H1 (cell line): ENCODE results near the gene CDH12. TPM values are rescaled to one million over a fixed set of nuclear protein-coding genes. Genes with fewer than 3 reads are reported as not detected.

Source experiments
- CTCF ChIA-PET: fragments of 300-600 bp; sonication (Branson Sonifier 250); formaldehyde crosslinking; loops from one replicate; lab custom pipeline; 2021; ENCODE audit not compliant: partially characterized antibody; lab: Charles Lee
- POLR2A ChIA-PET: fragments of 300-600 bp; sonication (Branson Sonifier 250); formaldehyde crosslinking; loops from one replicate; lab custom pipeline; 2021; ENCODE audit warnings: inconsistent platforms; ENCODE audit not compliant: partially characterized antibody; lab: Charles Lee
- DNase-seq, 2 experiments: peaks; one replicate each; pipeline versions ENCODE4 v3.0.0 to v3.0.0-alpha.2; 2010 to 2022; ENCODE audit warnings: low spot score in 2 of 2, low read depth in 1 of 2, mixed read lengths in 1 of 2
- FAIRE-seq: peaks from 2 replicates; lab custom pipeline; 2011; peaks lifted over from hg19 to GRCh38; lab: Jason Lieb, UNC
- H2AFZ ChIP-seq: 2 replicates; pipeline ENCODE4 v1.8.1; 2012; ENCODE audit warnings: low read length, inconsistent platforms
- H2AK5ac ChIP-seq: 2 replicates; pipeline ENCODE4 v1.6.1; 2013; ENCODE audit warnings: low read depth, low read length
- H2BK120ac ChIP-seq: replicated peaks from 2 replicates; pipeline ENCODE3; 2013; ENCODE audit warnings: low read depth, low read length, inconsistent platforms
- H2BK12ac ChIP-seq: 2 replicates; pipeline ENCODE4 v1.6.1; 2013; ENCODE audit warnings: low read depth, low read length
- H2BK15ac ChIP-seq: 2 replicates; pipeline ENCODE4 v1.6.1; 2013; ENCODE audit warnings: low read length
- H2BK20ac ChIP-seq: 2 replicates; pipeline ENCODE4 v1.6.1; 2013; ENCODE audit warnings: low read length
- H2BK5ac ChIP-seq: 2 replicates; pipeline ENCODE4 v1.6.1; 2013; ENCODE audit warnings: low read depth, low read length
- H3K14ac ChIP-seq: 2 replicates; pipeline ENCODE4 v1.6.1; 2013; ENCODE audit warnings: inconsistent platforms; ENCODE audit not compliant: insufficient read length
- H3K18ac ChIP-seq: 2 replicates; pipeline ENCODE4 v1.6.1; 2013; ENCODE audit warnings: low read length; ENCODE audit errors: extremely low read depth
- H3K23ac ChIP-seq: 2 replicates; pipeline ENCODE4 v1.6.1; 2013; ENCODE audit warnings: inconsistent platforms; ENCODE audit not compliant: insufficient read length
- H3K23me2 ChIP-seq: 2 replicates; pipeline ENCODE4 v1.6.1; 2013; ENCODE audit warnings: low read depth, low read length
- H3K27ac ChIP-seq: 2 replicates; pipeline ENCODE4 v1.6.1; 2011; ENCODE audit warnings: low read depth, low read length, inconsistent platforms
- H3K27me3 ChIP-seq, 4 experiments: replicated peaks in 1 of 4; 1 replicate in 1 of 4; 2 replicates in 3 of 4; pipeline versions ENCODE4 v1.6.1 to v1.8.1; 2011 to 2013; ENCODE audit warnings: low read length in 3 of 4, mild to moderate bottlenecking in 3 of 4, inconsistent platforms in 2 of 4, mixed read lengths in 2 of 4, moderate library complexity in 1 of 4; ENCODE audit not compliant: control insufficient read depth in 3 of 4, insufficient read depth in 3 of 4; ENCODE audit errors: extremely low read depth in 1 of 4
- H3K36me3 ChIP-seq, 4 experiments: 2 replicates each; pipeline versions ENCODE4 v1.6.1 to v1.8.1; 2011 to 2013; ENCODE audit warnings: mild to moderate bottlenecking in 4 of 4, low read length in 3 of 4, moderate library complexity in 2 of 4, control low read depth in 1 of 4, inconsistent platforms in 1 of 4; ENCODE audit not compliant: insufficient read depth in 4 of 4, control insufficient read depth in 2 of 4
- H3K4ac ChIP-seq: replicated peaks from 2 replicates; pipeline ENCODE3; 2013; ENCODE audit warnings: low read length, low read depth, mixed read lengths, inconsistent platforms; ENCODE audit not compliant: insufficient read length
- H3K4me1 ChIP-seq, 4 experiments: replicated peaks in 1 of 4; 1 replicate in 1 of 4; 2 replicates in 3 of 4; pipeline versions ENCODE4 v1.6.1 to v1.8.1; 2011 to 2013; ENCODE audit warnings: low read length in 3 of 4, inconsistent platforms in 2 of 4, mixed read lengths in 1 of 4; ENCODE audit not compliant: insufficient read depth in 4 of 4, control insufficient read depth in 3 of 4
- H3K4me2 ChIP-seq, 2 experiments: 2 replicates each; pipeline versions ENCODE4 v1.6.1 to v1.8.1; 2011 to 2013; ENCODE audit warnings: low read depth in 2 of 2, low read length in 2 of 2, control low read depth in 1 of 2, inconsistent platforms in 1 of 2, mild to moderate bottlenecking in 1 of 2; ENCODE audit not compliant: insufficient read depth in 1 of 2
- H3K4me3 ChIP-seq, 4 experiments: fragments of 200-600, 300-600 bp in 1 of 4; sonication (generic), shearing (Covaris generic), sonication (Bioruptor Twin) in 1 of 4; 2 replicates each; pipeline versions ENCODE4 v1.5.1 to v1.8.1; 2011 to 2016; ENCODE audit warnings: low read length in 4 of 4, low read depth in 3 of 4, control low read depth in 2 of 4, inconsistent platforms in 2 of 4, mild to moderate bottlenecking in 2 of 4, mixed read lengths in 1 of 4, moderate library complexity in 1 of 4; ENCODE audit not compliant: insufficient read depth in 2 of 4; ENCODE audit errors: extremely low read depth in 1 of 4
- H3K56ac ChIP-seq: replicated peaks from 2 replicates; pipeline ENCODE3; 2013; ENCODE audit warnings: low read depth, mild to moderate bottlenecking, mixed read lengths, low read length, inconsistent platforms; ENCODE audit not compliant: insufficient read length
- H3K79me1 ChIP-seq: 2 replicates; pipeline ENCODE4 v1.6.1; 2013; ENCODE audit warnings: low read depth, low read length, control low read depth
- H3K79me2 ChIP-seq, 2 experiments: 2 replicates each; pipeline versions ENCODE4 v1.6.1 to v1.8.1; 2012 to 2013; ENCODE audit warnings: low read length in 2 of 2, mild to moderate bottlenecking in 2 of 2, inconsistent platforms in 1 of 2; ENCODE audit not compliant: insufficient read depth in 2 of 2, control insufficient read depth in 1 of 2
- H3K9ac ChIP-seq, 4 experiments: replicated peaks in 1 of 4; 1 replicate in 1 of 4; 2 replicates in 3 of 4; pipeline versions ENCODE4 v1.6.1 to v1.8.1; 2011 to 2013; ENCODE audit warnings: low read depth in 3 of 4, low read length in 3 of 4, control low read depth in 2 of 4, mild to moderate bottlenecking in 2 of 4, moderate library complexity in 2 of 4, inconsistent platforms in 1 of 4; ENCODE audit errors: extremely low read depth in 1 of 4
- H3K9me3 ChIP-seq, 2 experiments: 2 replicates each; pipeline versions ENCODE4 v1.6.1 to v1.8.1; 2012 to 2013; ENCODE audit warnings: mild to moderate bottlenecking in 2 of 2, moderate library complexity in 2 of 2, control low read depth in 1 of 2, inconsistent platforms in 1 of 2, low read depth in 1 of 2, low read length in 1 of 2, mixed read lengths in 1 of 2; ENCODE audit not compliant: insufficient read depth in 2 of 2
- H4K20me1 ChIP-seq, 2 experiments: replicated peaks in 1 of 2; 2 replicates each; pipeline versions ENCODE3 to v1.8.1; 2011 to 2013; ENCODE audit warnings: inconsistent platforms in 2 of 2, low read length in 2 of 2, mild to moderate bottlenecking in 1 of 2; ENCODE audit not compliant: insufficient read depth in 2 of 2, control insufficient read depth in 1 of 2
- H4K5ac ChIP-seq: 2 replicates; pipeline ENCODE4 v1.6.1; 2013; ENCODE audit warnings: low read length, low read depth, mixed read lengths, inconsistent platforms; ENCODE audit not compliant: insufficient read length
- H4K8ac ChIP-seq: 2 replicates; pipeline ENCODE4 v1.8.0; 2013; ENCODE audit warnings: mild to moderate bottlenecking, moderate library complexity, low read length, inconsistent platforms; ENCODE audit not compliant: insufficient read depth; ENCODE audit errors: extremely low read depth
- H4K91ac ChIP-seq: replicated peaks from 2 replicates; pipeline ENCODE3; 2013; ENCODE audit warnings: low read length, mixed read lengths, inconsistent platforms; ENCODE audit not compliant: insufficient read length
- BACH1 ChIP-seq: IDR thresholded peaks from 2 replicates; pipeline ENCODE4 v1.6.1; 2012; ENCODE audit warnings: low read length, improper control_type of control experiment
- BCL11A ChIP-seq, 2 experiments: IDR thresholded peaks; one replicate each; pipeline ENCODE4 v1.6.1; 2011; ENCODE audit warnings: low read depth in 2 of 2, low read length in 2 of 2, mild to moderate bottlenecking in 2 of 2
- FOSL1 ChIP-seq: IDR thresholded peaks from 2 replicates; pipeline ENCODE4 v1.6.1; 2011; ENCODE audit warnings: mild to moderate bottlenecking, low read depth, low read length, moderate library complexity; ENCODE audit not compliant: insufficient read depth
- HDAC6 ChIP-seq: IDR thresholded peaks from one replicate; pipeline ENCODE4 v1.7.1; 2012; ENCODE audit warnings: low read depth, mild to moderate bottlenecking, inconsistent platforms, low read length, moderate library complexity
- KDM5A ChIP-seq: fragments of 200-600 bp; IDR thresholded peaks from 2 replicates; pipeline ENCODE4 v1.7.1; 2012; ENCODE audit warnings: mild to moderate bottlenecking, low read length, inconsistent platforms, mixed read lengths
- SP4 ChIP-seq: IDR thresholded peaks from 2 replicates; pipeline ENCODE4 v1.6.1; 2012; ENCODE audit warnings: low read length, inconsistent platforms
- whole genome bisulfite sequencing, 2 experiments: shearing (Covaris generic) in 1 of 2; methylation state at CpG; one replicate each; pipeline versions ENCODE4 v1.1.6 to v1.1.7; 2013 to 2015; ENCODE audit warnings: low lambda C conversion rate in 2 of 2, mixed read lengths in 2 of 2, inconsistent platforms in 1 of 2, low coverage in 1 of 2, missing lambda C conversion rate in 1 of 2; ENCODE audit not compliant: insufficient replicate concordance in 2 of 2, insufficient coverage in 1 of 2, insufficient read length in 1 of 2; ENCODE audit errors: extremely low coverage in 1 of 2, missing lambda C conversion rate in 1 of 2; 5-methylcytosine and 5-hydroxymethylcytosine counted together
- polyA plus RNA-seq, 7 experiments: library from polyadenylated mRNA; depleted of rRNA in 3 of 7; stranded (reverse) in 5 of 7; unstranded in 2 of 7; fragments of >200 nt in 5 of 7; fragments of 200-250 nt in 2 of 7; gene quantifications; 1 replicate in 5 of 7; 2 replicates in 1 of 7; 4 replicates in 1 of 7; pipeline versions ENCODE4 v1.2.1 to v1.2.3, GENCODE V29; 2011 to 2013; ENCODE audit warnings: missing spikeins in 2 of 7, mixed read lengths in 2 of 7
- total RNA-seq: library from RNA; stranded (reverse); fragmentation: NEBNext Ultra II Directional; extraction: Animal tissue kit (Norgen Biotek cat#: 25700); gene quantifications from 2 replicates; pipeline ENCODE4 v1.2.1, GENCODE V29; 2021

Gene CDH12
- total and polyA plus RNA-seq, 2 of the 8 experiments (the other 6 are each of a cell fraction or from before 2014, with no cell fraction given): 0.03 TPM; not detected in 1

DNA sequence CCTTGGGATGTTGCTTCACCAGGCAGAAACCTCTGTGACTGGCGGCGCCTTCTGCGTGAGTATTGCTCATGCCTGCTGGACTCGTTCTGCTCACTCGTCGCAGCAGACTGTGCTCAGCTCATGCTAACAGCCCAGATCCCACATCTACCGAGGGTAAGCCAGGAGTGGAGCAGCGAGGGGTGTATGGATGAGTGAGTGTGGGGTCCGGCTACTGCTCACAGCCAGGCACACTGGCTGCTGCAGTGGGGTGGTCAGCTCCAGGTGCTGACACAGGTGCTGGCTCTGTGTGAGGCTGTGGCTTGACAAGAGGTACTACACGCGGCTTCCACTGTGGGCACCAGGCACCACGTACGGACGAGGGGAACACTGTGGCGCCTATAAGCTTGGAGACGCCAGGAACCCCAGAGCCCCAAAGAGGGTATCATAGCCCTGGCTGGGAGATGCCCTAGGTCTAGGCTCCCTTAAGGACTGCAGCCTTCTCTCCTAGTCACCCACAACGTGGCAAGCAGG, 47.7 kb upstream of the CDH12 start:
- H3K14ac ChIP-seq: no peak overlapping the region
- DNase-seq: no peak
- H4K8ac ChIP-seq: no peak overlapping the region; the same call in 1 of the 2 replicates
- no peak overlapping the region for H2BK12ac ChIP-seq
- no peak overlapping the region for H4K91ac ChIP-seq
- no peak overlapping the region for H2BK120ac ChIP-seq
- no peaks in the 10 kb centered on the region for H3K79me2 ChIP-seq
- no peak overlapping the region for H3K27ac ChIP-seq
- no peak overlapping the region for H3K4me3 ChIP-seq
- no peak overlapping the region for H3K23ac ChIP-seq
- no peaks in the 10 kb centered on the region for H3K36me3 ChIP-seq
- H2BK15ac ChIP-seq: no peak overlapping the region
- no peak overlapping the region for H2BK5ac ChIP-seq
- WGBS, 2 experiments: 95% methylated on average over 17 of the region's 17 CpGs; no CpG with 5 or more reads in 1 of the 2 experiments
- no peak overlapping the region for H2AK5ac ChIP-seq
- H3K27me3 ChIP-seq: no peaks in the 10 kb centered on the region
- FAIRE-seq: no peak
- H3K4me2 ChIP-seq: no peak overlapping the region
- H2AFZ ChIP-seq: no peak overlapping the region
- no peak overlapping the region for H3K18ac ChIP-seq
- H3K23me2 ChIP-seq: no peaks in the 10 kb centered on the region
- H3K9me3 ChIP-seq: no peaks in the 10 kb centered on the region; a peak in 2 of 4 replicates
- H3K9ac ChIP-seq: no peak overlapping the region
- H4K20me1 ChIP-seq: no peaks in the 10 kb centered on the region
- no peak overlapping the region for H3K4ac ChIP-seq
- ChIA-PET CTCF (no interaction called here), POLR2A (no interaction called here)
- H2BK20ac ChIP-seq: no peak overlapping the region
- no peaks in the 10 kb centered on the region for H3K79me1 ChIP-seq
- H3K4me1 ChIP-seq: no peaks in the 10 kb centered on the region
- H3K56ac ChIP-seq: no peak overlapping the region
- no peak overlapping the region for H4K5ac ChIP-seq
- TF ChIP-seq SP4: no peak
- TF ChIP-seq HDAC6: no peak
- no peak for TF ChIP-seq FOSL1
- no peak for TF ChIP-seq BCL11A (IDR thresholded peaks at IDR 0.05; ENCODE audit: low read depth in 2 of 2, low read length in 2 of 2)
- TF ChIP-seq BACH1: no peak
- no peak for TF ChIP-seq KDM5A
